ENCODE results near the gene ACTN1.
A peak's percentile ranks its signal among the peaks of the same experiment; 100 is the strongest.

Gene ACTN1

DNA sequence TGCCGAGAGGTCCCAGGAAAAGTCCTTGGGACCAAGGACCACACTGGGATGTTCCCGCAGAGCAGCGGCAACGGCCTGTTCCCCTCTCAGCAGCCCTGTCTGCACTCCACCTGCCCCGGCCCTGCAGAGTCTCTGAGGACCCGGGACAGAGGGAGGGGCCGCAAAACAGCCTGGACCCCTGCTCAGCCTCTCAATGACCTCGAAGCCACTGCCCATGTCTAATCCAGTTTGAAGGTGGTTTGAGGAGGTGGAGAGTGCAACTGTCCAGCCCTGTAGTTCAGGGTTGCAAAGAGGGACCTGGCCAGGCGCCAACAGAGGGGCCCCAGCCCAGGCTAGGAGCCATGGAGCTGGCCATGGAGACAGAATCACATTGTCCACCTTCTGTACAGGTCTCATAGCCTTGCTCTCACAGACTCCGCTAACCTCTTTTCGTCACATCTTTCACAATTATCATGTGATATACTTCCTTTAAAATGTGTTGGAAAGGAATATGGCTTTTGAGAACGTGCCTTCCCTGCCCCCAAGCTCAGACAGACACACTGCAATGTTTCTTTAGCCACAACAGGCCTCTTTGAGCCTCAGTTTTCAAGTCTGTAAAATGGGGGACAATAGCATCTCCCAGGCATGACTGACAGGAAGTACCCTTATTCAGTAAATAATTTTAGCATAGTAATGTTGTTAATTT is 49.3 kb downstream of the ACTN1 start:
- no peak for DNase-seq (ENCODE audit: insufficient read length, low spot score)
- no peak for FAIRE-seq
- TF ChIP-seq, protein P1, sequence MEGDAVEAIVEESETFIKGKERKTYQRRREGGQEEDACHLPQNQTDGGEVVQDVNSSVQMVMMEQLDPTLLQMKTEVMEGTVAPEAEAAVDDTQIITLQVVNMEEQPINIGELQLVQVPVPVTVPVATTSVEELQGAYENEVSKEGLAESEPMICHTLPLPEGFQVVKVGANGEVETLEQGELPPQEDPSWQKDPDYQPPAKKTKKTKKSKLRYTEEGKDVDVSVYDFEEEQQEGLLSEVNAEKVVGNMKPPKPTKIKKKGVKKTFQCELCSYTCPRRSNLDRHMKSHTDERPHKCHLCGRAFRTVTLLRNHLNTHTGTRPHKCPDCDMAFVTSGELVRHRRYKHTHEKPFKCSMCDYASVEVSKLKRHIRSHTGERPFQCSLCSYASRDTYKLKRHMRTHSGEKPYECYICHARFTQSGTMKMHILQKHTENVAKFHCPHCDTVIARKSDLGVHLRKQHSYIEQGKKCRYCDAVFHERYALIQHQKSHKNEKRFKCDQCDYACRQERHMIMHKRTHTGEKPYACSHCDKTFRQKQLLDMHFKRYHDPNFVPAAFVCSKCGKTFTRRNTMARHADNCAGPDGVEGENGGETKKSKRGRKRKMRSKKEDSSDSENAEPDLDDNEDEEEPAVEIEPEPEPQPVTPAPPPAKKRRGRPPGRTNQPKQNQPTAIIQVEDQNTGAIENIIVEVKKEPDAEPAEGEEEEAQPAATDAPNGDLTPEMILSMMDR (IDR thresholded peaks at IDR 0.05; ENCODE audit: insufficient read depth, missing control alignments): no peak

DNA sequence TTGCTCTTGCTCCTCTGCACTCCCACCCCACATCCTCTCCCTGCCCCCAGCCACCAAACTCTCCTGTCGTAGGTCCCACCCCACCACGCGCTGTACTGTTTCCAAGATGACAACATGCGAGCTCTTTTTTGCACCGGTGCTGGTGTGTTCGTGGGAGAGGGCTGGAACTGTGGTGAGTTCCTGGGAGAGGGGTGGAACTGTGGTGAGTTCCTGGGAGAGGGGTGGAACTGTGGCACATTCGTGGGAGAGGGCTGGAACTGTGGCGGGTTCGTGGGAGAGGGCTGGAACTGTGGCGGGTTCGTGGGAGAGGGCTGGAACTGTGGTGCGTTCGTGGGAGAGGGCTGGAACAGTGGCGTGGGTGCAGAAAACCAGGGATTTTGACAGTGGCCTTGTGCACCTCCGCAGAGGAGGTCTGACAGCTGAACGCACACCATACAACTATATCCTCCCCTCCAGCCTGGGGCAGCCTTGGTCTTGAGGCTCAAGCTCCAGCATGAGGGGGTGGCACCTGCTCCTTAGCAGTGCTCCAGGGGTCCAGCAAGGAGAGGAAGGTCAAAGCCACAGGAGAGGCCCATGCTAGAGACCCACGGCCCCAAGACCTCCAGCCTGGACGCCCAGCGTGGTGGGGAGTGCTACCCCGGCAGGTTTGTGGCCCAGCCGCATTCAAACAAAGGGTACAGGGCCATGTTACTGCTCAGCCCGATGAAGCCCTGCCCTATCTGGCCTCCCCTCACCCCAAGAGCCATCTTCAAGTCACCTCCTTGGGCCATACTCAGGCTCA is 50.1 kb downstream of the ACTN1 start:
- no peak for DNase-seq (ENCODE audit: insufficient read length, low spot score)

GRCh38 chr14:68927956-68928675 is 51.0 kb downstream of the ACTN1 start:
- FAIRE-seq (no peak), DNase-seq (ENCODE audit: insufficient read length, low spot score) (no peak)
- TF ChIP-seq, protein P1 (IDR thresholded peaks at IDR 0.05; ENCODE audit: insufficient read depth, missing control alignments): no peak

More for the DNA sequence above, 50.1 kb downstream of the ACTN1 start:
- TF ChIP-seq, protein P1 (IDR thresholded peaks at IDR 0.05; ENCODE audit: insufficient read depth, missing control alignments): no peak
- FAIRE-seq: no peak

DNA sequence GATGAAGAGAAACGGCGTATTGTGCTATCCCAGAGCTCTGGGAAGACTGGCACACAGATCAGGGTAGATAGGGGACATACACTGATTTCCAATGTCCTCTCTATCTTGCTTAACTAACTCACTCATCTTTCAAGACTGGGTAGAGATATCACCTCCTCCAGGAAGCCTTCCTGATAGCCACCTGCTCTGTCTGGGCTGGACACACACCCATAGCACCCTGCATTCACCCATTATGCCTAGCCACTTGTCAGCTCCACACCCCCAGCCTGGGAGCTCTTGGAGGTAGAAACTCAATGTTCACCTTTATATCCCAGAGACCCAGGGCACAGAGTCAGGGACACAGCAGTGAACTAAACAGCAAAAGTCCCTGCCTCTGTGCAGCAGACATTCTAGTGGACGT is 52.0 kb downstream of the ACTN1 start:
- FAIRE-seq (no peak), DNase-seq (ENCODE audit: insufficient read length, low spot score) (no peak)
- TF ChIP-seq, protein P1 (IDR thresholded peaks at IDR 0.05; ENCODE audit: insufficient read depth, missing control alignments): no peak

GRCh38 chr14:68926236-68926635 is 52.9 kb downstream of the ACTN1 start:
- DNase-seq (ENCODE audit: insufficient read length, low spot score) (no peak), FAIRE-seq (no peak)
- TF ChIP-seq, protein P1 (IDR thresholded peaks at IDR 0.05; ENCODE audit: insufficient read depth, missing control alignments): peak; percentile 4

DNA sequence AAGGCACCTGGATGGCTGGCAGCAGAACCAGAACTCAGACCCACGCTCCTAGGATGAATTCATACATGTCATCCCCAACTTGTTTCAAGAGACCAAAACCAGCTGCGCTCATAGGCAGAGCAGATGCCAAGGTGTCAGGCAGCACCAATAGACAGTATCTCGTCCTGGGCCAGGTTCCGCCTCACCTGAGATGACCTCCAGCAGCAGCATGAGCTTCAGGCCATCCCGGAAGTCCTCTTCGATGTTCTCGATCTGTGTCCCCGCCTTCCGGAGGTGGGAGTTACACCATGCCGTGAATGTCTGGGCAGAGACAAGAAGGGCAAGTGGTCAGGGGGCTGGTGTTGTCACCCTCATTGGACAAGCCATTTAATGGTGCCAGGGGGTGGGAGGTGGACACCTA is 53.7 kb downstream of the ACTN1 start:
- no peak for DNase-seq (ENCODE audit: insufficient read length, low spot score)
- no peak for FAIRE-seq
- TF ChIP-seq, protein P1 (IDR thresholded peaks at IDR 0.05; ENCODE audit: insufficient read depth, missing control alignments): no peak

All from D721Med (cell line).